Neuronal stem cell (in vitro differentiated cells): ENCODE measurements around the gene IFNA2.

Experiments
- DNase-seq: peaks from one replicate; pipeline ENCODE4 v3.0.0-alpha.2; 2013; ENCODE audit warnings: low spot score
- H2AFZ ChIP-seq: one replicate; pipeline ENCODE4 v1.6.1; 2013; ENCODE audit warnings: mild to moderate bottlenecking, low read length, inconsistent platforms
- H2AK5ac ChIP-seq: 2 replicates; pipeline ENCODE4 v1.6.1; 2013; ENCODE audit warnings: low read depth, mild to moderate bottlenecking, inconsistent platforms, low read length, moderate library complexity, mixed read lengths
- H2BK120ac ChIP-seq: 2 replicates; pipeline ENCODE4 v1.6.1; 2013; ENCODE audit warnings: low read depth, mild to moderate bottlenecking, inconsistent platforms, low read length, moderate library complexity, mixed read lengths
- H2BK12ac ChIP-seq: one replicate; pipeline ENCODE4 v1.6.1; 2013; ENCODE audit warnings: low read length, inconsistent platforms
- H2BK15ac ChIP-seq: 2 replicates; pipeline ENCODE4 v1.6.1; 2013; ENCODE audit warnings: mild to moderate bottlenecking, low read length, inconsistent platforms, mixed read lengths
- H2BK5ac ChIP-seq: one replicate; pipeline ENCODE4 v1.6.1; 2013; ENCODE audit warnings: inconsistent platforms, mild to moderate bottlenecking, low read length, moderate library complexity
- H3K14ac ChIP-seq: one replicate; pipeline ENCODE4 v1.6.1; 2013; ENCODE audit warnings: low read length, inconsistent platforms
- H3K18ac ChIP-seq: 2 replicates; pipeline ENCODE4 v1.6.1; 2013; ENCODE audit warnings: low read length, inconsistent platforms
- H3K23ac ChIP-seq: 2 replicates; pipeline ENCODE4 v1.6.1; 2013; ENCODE audit warnings: low read depth, mild to moderate bottlenecking, mixed read lengths, low read length, inconsistent platforms; ENCODE audit not compliant: poor library complexity
- H3K27ac ChIP-seq: replicated peaks from 3 replicates; pipeline ENCODE4 v1.5.1; 2013; ENCODE audit warnings: low read length, inconsistent platforms
- H3K27me3 ChIP-seq, 3 experiments: 2 replicates each; pipeline ENCODE4 v1.6.1; 2013; ENCODE audit warnings: low read length in 3 of 3, mild to moderate bottlenecking in 2 of 3, inconsistent platforms in 1 of 3, low read depth in 1 of 3, mixed read lengths in 1 of 3, moderate library complexity in 1 of 3; ENCODE audit not compliant: control insufficient read depth in 3 of 3, insufficient read depth in 3 of 3
- H3K36me3 ChIP-seq, 2 donors: replicated peaks in 1 of 2; 2 replicates each; pipeline ENCODE4 v1.6.1; 2013; ENCODE audit warnings: low read length in 2 of 2; ENCODE audit not compliant: control insufficient read depth in 2 of 2, insufficient read depth in 2 of 2
- H3K4ac ChIP-seq: 2 replicates; pipeline ENCODE4 v1.6.1; 2013; ENCODE audit warnings: inconsistent platforms, mild to moderate bottlenecking, low read length, moderate library complexity
- H3K4me1 ChIP-seq, 2 donors: 1 replicate in 1 of 2; 2 replicates in 1 of 2; pipeline ENCODE4 v1.6.1; 2013; ENCODE audit warnings: low read length in 2 of 2, low read depth in 1 of 2; ENCODE audit not compliant: control insufficient read depth in 2 of 2, insufficient read depth in 1 of 2
- H3K4me2 ChIP-seq: one replicate; pipeline ENCODE4 v1.6.1; 2013; ENCODE audit warnings: mild to moderate bottlenecking, low read length, inconsistent platforms; ENCODE audit not compliant: insufficient read depth, poor library complexity, severe bottlenecking
- H3K4me3 ChIP-seq, 2 donors: 2 replicates each; pipeline ENCODE4 v1.5.1; 2013; ENCODE audit warnings: low read length in 2 of 2, mild to moderate bottlenecking in 2 of 2, inconsistent platforms in 1 of 2, moderate library complexity in 1 of 2
- H3K79me1 ChIP-seq: one replicate; pipeline ENCODE4 v1.6.1; 2013; ENCODE audit warnings: low read depth, mild to moderate bottlenecking, inconsistent platforms, low read length, moderate library complexity
- H3K9ac ChIP-seq: one replicate; pipeline ENCODE4 v1.6.1; 2013; ENCODE audit warnings: mild to moderate bottlenecking, low read depth, low read length, inconsistent platforms; ENCODE audit not compliant: poor library complexity
- H3K9me3 ChIP-seq, 2 donors: replicated peaks in 1 of 2; 2 replicates each; pipeline versions ENCODE3 to v1.6.1; 2013; ENCODE audit warnings: low read length in 2 of 2, mild to moderate bottlenecking in 2 of 2, inconsistent platforms in 1 of 2, low read depth in 1 of 2, mixed read lengths in 1 of 2, moderate library complexity in 1 of 2; ENCODE audit not compliant: control insufficient read depth in 2 of 2, insufficient read depth in 1 of 2
- H4K8ac ChIP-seq: one replicate; pipeline ENCODE4 v1.6.1; 2013; ENCODE audit warnings: low read depth, mild to moderate bottlenecking, inconsistent platforms, low read length, moderate library complexity
- H4K91ac ChIP-seq: one replicate; pipeline ENCODE4 v1.6.1; 2013; ENCODE audit warnings: low read length, low read depth, mild to moderate bottlenecking, inconsistent platforms; ENCODE audit not compliant: poor library complexity
- WGBS, 2 donors: extraction: QIAGEN DNeasy Blood & Tissue Kit; methylation state at CpG; one replicate each; pipeline ENCODE4 v1.1.7; 2013; ENCODE audit warnings: missing lambda C conversion rate in 2 of 2, mixed read lengths in 1 of 2; ENCODE audit not compliant: insufficient read length in 2 of 2, insufficient replicate concordance in 1 of 2; ENCODE audit errors: extremely low coverage in 2 of 2; 5-methylcytosine and 5-hydroxymethylcytosine counted together

The IFNA2 gene

DNA sequence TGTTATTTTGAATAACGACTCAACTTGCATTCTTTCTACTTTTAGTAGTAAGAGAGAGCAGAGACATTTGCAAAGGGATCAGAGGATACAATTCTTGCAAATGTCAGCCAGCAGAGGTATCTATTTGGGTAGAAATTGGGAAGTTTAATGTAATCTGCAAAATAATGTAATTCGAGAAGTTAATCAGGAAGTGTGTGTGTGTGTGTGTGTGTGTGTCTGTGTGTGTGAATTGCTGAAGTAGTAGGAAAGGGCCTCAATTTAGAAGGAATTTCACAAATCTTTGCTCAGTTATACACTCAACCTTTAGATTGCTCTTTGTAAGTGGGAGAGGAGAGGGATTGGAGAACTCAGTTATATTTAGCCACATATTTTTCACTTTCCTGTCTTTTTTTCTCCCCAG is 44.0 kb upstream of the IFNA2 start:
- H3K4me3 ChIP-seq: no peak overlapping the region
- 100% methylated on average over 1 of the region's 2 CpGs; no CpG with 5 or more reads in 1 of the 2 donors for WGBS, 2 donors
- H3K4me2 ChIP-seq: no peak overlapping the region
- DNase-seq: no peak
- H3K9me3 ChIP-seq: no peaks in the 10 kb centered on the region
- no peak overlapping the region for H2BK15ac ChIP-seq
- no peak overlapping the region for H3K14ac ChIP-seq
- no peak overlapping the region for H4K91ac ChIP-seq
- H2AK5ac ChIP-seq: no peak overlapping the region
- no peaks in the 10 kb centered on the region for H3K4me1 ChIP-seq
- H3K27me3 ChIP-seq: no peaks in the 10 kb centered on the region
- no peak overlapping the region for H3K18ac ChIP-seq
- no peak overlapping the region for H4K8ac ChIP-seq
- no peaks in the 10 kb centered on the region for H3K36me3 ChIP-seq
- no peak overlapping the region for H2BK5ac ChIP-seq
- no peak overlapping the region for H3K9ac ChIP-seq
- no peaks in the 10 kb centered on the region for H3K79me1 ChIP-seq
- no peak overlapping the region for H3K4ac ChIP-seq
- no peak overlapping the region for H2AFZ ChIP-seq
- no peak overlapping the region for H2BK120ac ChIP-seq
- no peak overlapping the region for H2BK12ac ChIP-seq
- no peak overlapping the region for H3K23ac ChIP-seq
- H3K27ac ChIP-seq: no peak overlapping the region

- no peaks in the 10 kb centered on the region for H3K27me3 ChIP-seq
- no peak overlapping the region for H3K4me2 ChIP-seq
- no peak overlapping the region for H3K9ac ChIP-seq
- H3K4me1 ChIP-seq: no peaks in the 10 kb centered on the region
- no peak overlapping the region for H3K4me3 ChIP-seq
- no peak overlapping the region for H3K23ac ChIP-seq
- H2BK5ac ChIP-seq: no peak overlapping the region
- H3K18ac ChIP-seq: no peak overlapping the region
- no peaks in the 10 kb centered on the region for H3K79me1 ChIP-seq
- H4K91ac ChIP-seq: no peak overlapping the region
- DNase-seq: no peak
- WGBS, 2 donors: no CpG with 5 or more reads among the region's 1 CpG
- H2BK15ac ChIP-seq: no peak overlapping the region
- no peaks in the 10 kb centered on the region for H3K36me3 ChIP-seq
- no peak overlapping the region for H4K8ac ChIP-seq
- no peak overlapping the region for H2BK120ac ChIP-seq
- no peak overlapping the region for H3K14ac ChIP-seq
- no peak overlapping the region for H2AK5ac ChIP-seq
- no peaks in the 10 kb centered on the region for H3K9me3 ChIP-seq
- H2BK12ac ChIP-seq: no peak overlapping the region
- H3K27ac ChIP-seq: no peak overlapping the region
- no peak overlapping the region for H3K4ac ChIP-seq
- no peak overlapping the region for H2AFZ ChIP-seq
Observed at GRCh38 chr9:21428235-21428634, 43.0 kb upstream of the IFNA2 start.

DNA sequence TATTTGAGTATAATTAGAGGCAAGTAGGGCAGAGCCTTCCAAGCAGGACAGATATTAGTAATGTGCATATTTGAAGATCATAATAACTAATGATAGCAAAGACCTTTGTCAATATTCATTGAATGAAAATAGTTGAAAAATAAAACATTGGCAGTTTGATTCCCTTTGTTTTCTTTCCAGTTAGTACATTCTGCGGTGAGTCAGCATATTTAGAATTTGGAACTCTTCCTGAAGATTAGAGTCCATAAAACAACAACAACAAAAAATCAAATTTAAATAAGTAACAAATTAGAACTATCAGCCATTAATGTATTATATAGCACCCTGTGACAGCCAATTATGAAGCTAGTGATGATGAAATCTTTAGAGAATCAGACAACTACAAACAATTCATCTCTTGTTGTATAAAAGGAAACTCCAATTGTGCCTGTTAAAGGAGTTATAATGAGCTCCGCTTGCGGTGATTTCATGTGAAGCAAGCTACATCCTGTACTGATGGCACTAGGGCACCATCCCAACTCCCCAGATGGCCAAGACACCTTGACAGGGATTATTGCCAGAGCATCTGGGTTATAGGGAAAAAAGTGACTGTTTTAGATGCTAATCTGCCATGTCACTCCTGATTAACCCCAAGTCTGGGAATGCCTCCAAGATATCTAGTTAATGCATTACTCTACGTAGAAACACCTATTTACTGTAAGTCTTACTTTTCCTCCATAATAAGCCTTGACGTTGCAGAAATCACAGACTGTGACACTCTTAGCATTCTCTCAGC is 30.5 kb upstream of the IFNA2 start:
- H3K9me3 ChIP-seq: no peaks in the 10 kb centered on the region
- H4K8ac ChIP-seq: no peak overlapping the region
- WGBS, 2 donors: no CpG with 5 or more reads among the region's 5 CpGs
- H3K14ac ChIP-seq: no peak overlapping the region
- peaks cover 0 to 5% (median 0%) of the 10 kb centered on the region in 3 experiments for H3K27me3 ChIP-seq
- no peak overlapping the region for H3K4me3 ChIP-seq
- no peak overlapping the region for H2BK15ac ChIP-seq
- peaks cover 2% of the 10 kb centered on the region in 2 donors for H3K4me1 ChIP-seq
- H3K27ac ChIP-seq: no peak overlapping the region
- H3K18ac ChIP-seq: no peak overlapping the region
- H3K9ac ChIP-seq: no peak overlapping the region
- H3K23ac ChIP-seq: no peak overlapping the region
- H3K4ac ChIP-seq: no peak overlapping the region
- H2BK120ac ChIP-seq: no peak overlapping the region
- H4K91ac ChIP-seq: no peak overlapping the region
- H3K4me2 ChIP-seq: no peak overlapping the region
- H2BK12ac ChIP-seq: no peak overlapping the region
- H2AFZ ChIP-seq: no peak overlapping the region
- H2AK5ac ChIP-seq: no peak overlapping the region
- H3K79me1 ChIP-seq: no peaks in the 10 kb centered on the region
- no peak overlapping the region for H2BK5ac ChIP-seq
- H3K36me3 ChIP-seq: no peaks in the 10 kb centered on the region
- no peak for DNase-seq

DNA sequence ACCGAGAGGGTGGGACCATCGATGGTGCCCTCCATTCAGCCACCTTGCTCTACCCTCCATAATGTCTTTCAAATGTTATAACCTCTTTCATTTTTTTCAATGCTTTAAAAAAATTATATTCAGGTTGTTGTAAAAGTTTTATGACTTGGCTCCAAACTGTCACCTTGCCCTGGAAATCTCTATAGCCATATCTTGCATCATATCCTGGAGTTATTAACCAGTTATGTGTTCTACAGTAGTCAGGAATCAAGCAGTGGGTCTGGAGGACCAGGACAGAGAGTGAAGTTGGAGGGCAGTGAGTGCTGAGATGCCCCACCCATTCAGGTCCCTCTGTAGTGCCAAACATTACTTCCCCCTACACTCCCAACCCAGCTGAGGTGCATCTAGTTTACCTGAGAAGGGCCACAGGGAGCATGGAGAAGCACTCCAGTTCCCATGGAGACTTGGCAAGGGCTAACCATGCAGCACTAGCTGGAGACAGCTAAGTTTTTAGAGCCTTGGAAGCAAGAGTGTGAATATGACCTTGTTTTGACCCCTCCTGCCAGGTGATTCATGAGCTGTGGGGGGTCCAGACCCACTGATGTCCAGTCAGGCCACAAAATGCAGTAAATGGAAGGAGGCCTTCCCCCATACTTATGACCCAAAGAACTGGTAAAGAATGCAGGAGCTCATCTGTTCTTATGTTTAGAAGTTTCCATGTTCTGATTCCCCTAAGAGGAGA is 29.2 kb upstream of the IFNA2 start:
- H2AK5ac ChIP-seq: no peak overlapping the region
- no CpG with 5 or more reads among the region's 2 CpGs for WGBS, 2 donors

More for the DNA sequence above, 29.2 kb upstream of the IFNA2 start:
- Histone ChIP-seq H3K4ac (no peak overlapping the region), H4K91ac (no peak overlapping the region), H2BK12ac (no peak overlapping the region), H2BK5ac (no peak overlapping the region), H3K9ac (no peak overlapping the region), H3K23ac (no peak overlapping the region), H3K4me2 (no peak overlapping the region), H3K27ac (no peak overlapping the region), H4K8ac (no peak overlapping the region), H3K27me3 (peaks cover 0 to 5% (median 0%) of the 10 kb centered on the region in 3 experiments), H2BK15ac (no peak overlapping the region), H3K4me3 (no peak overlapping the region), H3K14ac (no peak overlapping the region), H3K36me3 (no peaks in the 10 kb centered on the region), H2BK120ac (no peak overlapping the region), H2AFZ (no peak overlapping the region), H3K79me1 (no peaks in the 10 kb centered on the region), H3K4me1 (peaks cover 2% of the 10 kb centered on the region in 2 donors), H3K18ac (no peak overlapping the region), H3K9me3 (no peaks in the 10 kb centered on the region)
- DNase-seq: no peak
